Measurements from ENCODE around the gene FBXO22.
"Not testable (repeated sequence)": the region's sequence is repeated elsewhere in the genome, so short reads cannot be mapped to it uniquely, and the experiment has no call there.

FBXO22 gene

GRCh38 chr15:75903331-75904239 lies at the start of gene FBXO22:
TSS of gene FBXO22 (plus strand) at chr15:75903878. CDS start at chr15:75903964, 86 bp downstream.
- DNase-seq: peak; percentile 55

GRCh38 chr15:75857886-75858285 lies 45.8 kb upstream of the FBXO22 start:
- DNase-seq: no peak

- no peak for DNase-seq
These were observed 41.8 kb upstream of the FBXO22 start for GRCh38 chr15:75861750-75862402.

GRCh38 chr15:75862796-75863195 lies 40.9 kb upstream of the FBXO22 start:
- DNase-seq: no peak

- no peak for DNase-seq
These were observed 39.2 kb upstream of the FBXO22 start for GRCh38 chr15:75864213-75865059.

GRCh38 chr15:75866045-75866444 lies 37.6 kb upstream of the FBXO22 start:
- DNase-seq: not testable (repeated sequence)

GRCh38 chr15:75866916-75867315 lies 36.8 kb upstream of the FBXO22 start:
- no peak for DNase-seq

- no peak for DNase-seq
These were observed 36.2 kb upstream of the FBXO22 start for GRCh38 chr15:75867449-75867848.

GRCh38 chr15:75868019-75868418 lies 35.7 kb upstream of the FBXO22 start:
- DNase-seq: no peak

GRCh38 chr15:75869446-75869845 lies 34.2 kb upstream of the FBXO22 start:
- no peak for DNase-seq

- DNase-seq: not testable (repeated sequence)
These were observed 32.1 kb upstream of the FBXO22 start for GRCh38 chr15:75871589-75871988.

GRCh38 chr15:75872403-75872990 lies 31.2 kb upstream of the FBXO22 start:
- no peak for DNase-seq

- DNase-seq: no peak
These were observed 19.6 kb upstream of the FBXO22 start for GRCh38 chr15:75884041-75884440.

GRCh38 chr15:75887178-75887577 lies 16.5 kb upstream of the FBXO22 start:
- no peak for DNase-seq

GRCh38 chr15:75891895-75892294 lies 11.8 kb upstream of the FBXO22 start:
- DNase-seq: no peak

- DNase-seq: no peak
These were observed 7.9 kb upstream of the FBXO22 start for GRCh38 chr15:75895731-75896130.

- no peak for DNase-seq
These were observed 3.1 kb upstream of the FBXO22 start for GRCh38 chr15:75900577-75900976.

GRCh38 chr15:75902129-75902557 lies 1.5 kb upstream of the FBXO22 start:
- no peak for DNase-seq

GRCh38 chr15:75905231-75905630 lies 1.6 kb downstream of the FBXO22 start:
- DNase-seq: no peak

- DNase-seq: not testable (repeated sequence)
These were observed 6.7 kb downstream of the FBXO22 start for GRCh38 chr15:75910355-75910754.

GRCh38 chr15:75916978-75917377 lies 13.3 kb downstream of the FBXO22 start:
- no peak for DNase-seq

GRCh38 chr15:75918135-75918534 lies 14.5 kb downstream of the FBXO22 start:
- no peak for DNase-seq

- no peak for DNase-seq
These were observed 16.4 kb downstream of the FBXO22 start for GRCh38 chr15:75920079-75920478.
